Fibroblast of skin of left biceps (primary cell): ENCODE measurements around the gene RPL10.

Experiments used
- DNase-seq, 2 experiments: peaks; one replicate each; pipeline ENCODE4 v3.0.0-alpha.2; 2013; ENCODE audit warnings: low read depth in 2 of 2

The RPL10 gene

GRCh38 chrX:154397888-154398667 is at the start of gene RPL10:
Gene RPL10, plus strand, starts transcription at chrX:154398377. Its CDS starts 143 bp downstream, at chrX:154398520.
- DNase-seq: peak; percentile 92 to 93

- DNase-seq: no peak
These were observed 49.4 kb upstream of the RPL10 start for GRCh38 chrX:154348646-154349358.

- DNase-seq: no peak
These were observed 48.7 kb upstream of the RPL10 start for GRCh38 chrX:154349359-154349935.

DNA sequence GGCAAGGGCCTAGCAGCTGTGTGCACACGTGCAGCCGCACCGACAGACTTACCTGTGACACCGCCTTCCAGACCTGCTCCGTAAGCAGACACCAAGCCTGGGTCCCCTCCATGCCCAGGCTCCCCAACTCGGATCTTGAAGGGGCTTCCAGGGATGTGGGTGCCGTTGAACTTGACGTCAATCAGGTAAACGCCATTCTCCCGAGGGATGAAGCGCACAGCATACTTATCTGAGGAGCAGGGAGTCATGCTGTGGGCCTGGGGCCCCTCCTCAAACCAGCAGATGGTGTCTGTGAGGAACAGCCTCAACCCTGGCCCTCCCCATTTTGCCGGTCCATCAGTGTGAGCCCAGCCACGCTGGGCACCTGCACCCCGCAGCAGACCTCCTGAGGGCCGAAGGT is 48.2 kb upstream of the RPL10 start:
- DNase-seq: no peak

- no peak for DNase-seq
These were observed 47.6 kb upstream of the RPL10 start for GRCh38 chrX:154350429-154351182.

DNA sequence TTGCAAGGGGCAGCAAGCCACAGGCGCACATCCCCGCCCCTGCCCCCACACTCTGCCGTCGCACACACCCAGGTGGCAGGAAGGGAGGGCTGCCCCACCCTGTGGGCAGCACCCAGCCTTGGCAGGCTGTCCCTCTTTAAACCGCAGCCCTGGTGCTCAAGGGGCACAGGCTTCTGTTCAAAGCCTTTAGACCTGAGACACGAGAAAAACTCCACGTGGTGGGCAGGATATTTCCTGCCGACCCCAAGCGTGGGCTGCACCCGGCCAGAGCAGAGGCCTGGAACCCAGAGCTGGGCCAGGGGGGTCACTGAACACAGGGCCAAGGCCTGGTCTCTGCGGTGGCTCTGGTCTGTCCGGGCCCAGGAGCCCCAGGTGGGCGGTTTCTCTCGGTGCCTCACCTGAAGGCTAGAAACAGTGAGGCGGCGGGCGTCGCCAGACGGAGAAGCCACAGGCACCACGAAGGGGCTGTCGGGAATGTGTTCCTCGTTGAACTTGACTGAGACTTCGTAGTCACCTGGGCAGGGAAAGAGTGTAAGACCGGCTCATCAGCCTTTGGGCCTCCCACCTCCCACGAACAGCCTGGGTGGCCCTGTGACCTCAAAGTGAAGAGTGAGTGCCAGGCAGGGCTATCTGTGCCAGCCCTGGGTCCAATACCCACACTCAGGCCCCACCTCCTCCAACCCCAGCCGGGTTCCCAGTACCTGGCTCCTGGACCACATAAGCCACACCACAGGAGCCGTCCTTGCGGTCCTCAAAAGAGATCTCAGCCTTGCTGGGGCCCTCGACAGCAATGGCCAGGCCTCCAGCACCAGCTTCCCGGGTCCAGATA is 46.8 kb upstream of the RPL10 start:
- no peak for DNase-seq

GRCh38 chrX:154352012-154352401 is 46.2 kb upstream of the RPL10 start:
- no peak for DNase-seq

DNA sequence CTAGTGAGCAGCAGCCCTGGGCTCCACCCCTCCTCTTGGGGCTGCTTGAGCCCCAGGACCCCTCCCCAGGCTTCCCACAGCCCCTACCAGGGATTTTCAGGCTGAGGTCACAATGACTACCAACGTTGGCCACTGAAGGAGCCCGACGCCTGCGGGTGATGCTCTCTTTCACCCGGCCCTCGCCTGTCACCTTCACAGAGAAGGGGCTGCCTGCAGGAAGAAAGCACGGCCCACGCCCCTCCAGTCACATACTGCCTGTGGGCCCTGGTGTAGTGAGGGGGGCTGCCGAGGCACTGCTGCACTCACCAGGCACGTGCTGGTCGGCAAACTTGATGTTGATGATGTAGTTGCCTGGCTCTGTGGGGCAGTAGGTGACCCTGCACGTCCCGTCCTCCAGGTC is 45.7 kb upstream of the RPL10 start:
- no peak for DNase-seq

GRCh38 chrX:154353172-154353843 is 44.9 kb upstream of the RPL10 start:
- no peak for DNase-seq

DNA sequence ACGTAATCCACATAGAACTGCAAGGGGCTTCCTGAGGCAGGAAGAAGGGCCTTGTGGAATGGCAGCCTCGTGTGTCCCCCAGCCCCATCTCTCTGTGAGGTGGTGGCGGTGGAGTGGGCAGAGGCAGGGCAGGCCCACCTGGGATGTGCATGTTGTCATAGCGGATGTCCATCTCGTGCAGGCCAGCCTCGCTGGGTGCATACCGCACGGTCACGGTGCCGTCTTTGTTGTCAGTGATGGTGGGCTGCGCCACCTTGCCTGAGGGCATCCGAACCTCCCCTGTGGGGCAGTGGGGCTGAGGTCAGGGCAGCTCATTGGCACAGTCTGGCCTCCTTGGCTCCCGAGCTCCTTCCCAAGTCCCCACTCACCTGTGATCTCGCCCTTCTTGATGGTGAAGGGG is 44.2 kb upstream of the RPL10 start:
- DNase-seq: no peak

- no peak for DNase-seq
These were observed 43.7 kb upstream of the RPL10 start for GRCh38 chrX:154354516-154354915.

DNA sequence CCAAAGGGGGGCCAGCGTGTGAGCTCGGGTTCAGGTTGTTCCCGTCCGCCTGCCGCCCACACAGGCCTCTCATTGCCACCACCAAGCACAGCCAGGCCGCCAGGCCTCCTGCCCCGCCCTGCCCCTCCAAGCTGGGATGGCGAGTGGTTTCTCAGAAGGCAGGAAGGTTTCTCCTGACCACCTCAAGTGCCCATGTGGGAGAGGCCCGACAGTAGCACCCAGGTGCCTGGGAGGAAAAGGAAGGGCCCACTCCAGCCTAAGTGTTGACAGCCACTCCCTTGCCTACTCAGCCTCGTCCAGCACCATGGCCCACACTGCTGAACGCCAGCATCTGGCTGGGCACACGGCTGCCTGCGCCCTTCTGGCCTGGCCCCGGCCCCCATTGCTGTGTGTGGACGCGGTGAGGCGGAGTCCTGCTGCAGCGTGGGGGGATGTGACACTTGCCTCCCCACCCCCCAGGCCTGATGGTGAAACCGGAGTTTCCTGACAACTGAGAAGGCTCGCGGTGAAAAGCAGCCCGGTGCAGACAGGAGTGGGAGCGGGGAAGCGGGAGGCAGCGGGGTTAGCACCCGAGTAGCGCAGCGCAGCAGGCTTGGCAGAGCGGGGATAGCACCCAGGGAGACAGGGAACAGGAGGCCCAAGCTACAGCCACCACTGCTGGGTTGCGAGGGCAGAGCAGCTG is 42.9 kb upstream of the RPL10 start:
- DNase-seq: no peak

- no peak for DNase-seq
These were observed 42.4 kb upstream of the RPL10 start for GRCh38 chrX:154355776-154356140.

DNA sequence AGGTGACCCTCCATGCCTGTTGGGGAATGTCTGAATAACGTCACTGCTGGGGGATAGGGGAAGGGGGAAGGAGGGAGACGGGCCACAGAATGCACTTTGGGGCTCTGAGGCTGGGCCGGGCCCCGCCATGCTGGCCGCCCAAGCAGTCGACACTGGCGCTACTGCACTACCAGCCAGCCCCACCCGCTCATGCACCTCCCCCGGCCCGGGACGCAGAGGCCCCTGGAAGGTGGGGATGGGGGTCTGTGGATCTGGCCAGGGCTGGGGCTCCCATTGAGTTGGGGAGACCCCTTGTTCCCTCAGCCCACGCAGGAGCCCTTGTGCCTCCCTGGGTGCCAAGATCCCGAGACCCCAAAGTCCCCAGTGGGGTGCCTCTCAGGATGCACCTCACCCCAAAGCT is 41.6 kb upstream of the RPL10 start:
- no peak for DNase-seq

- DNase-seq: no peak
These were observed 41.0 kb upstream of the RPL10 start for GRCh38 chrX:154357205-154357604.

DNA sequence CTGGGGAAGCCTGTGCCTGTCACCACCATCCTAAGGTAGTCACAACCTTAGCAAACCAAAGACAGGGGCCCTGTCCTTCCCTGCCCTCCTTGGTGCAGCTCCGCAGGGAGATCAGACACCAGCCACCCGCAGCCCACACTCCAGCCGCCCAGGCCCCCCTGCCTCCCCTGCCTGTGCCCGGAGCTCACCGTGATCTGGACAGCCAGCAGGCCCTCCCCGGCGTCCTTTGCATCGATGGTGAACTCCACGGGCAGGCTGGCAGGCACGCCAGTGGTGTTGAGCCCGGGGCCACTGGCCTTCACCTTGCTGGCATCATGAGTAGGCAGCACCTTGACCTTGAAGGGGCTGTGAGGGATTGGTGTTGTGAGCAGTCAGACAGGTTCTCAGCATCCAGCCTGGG is 40.2 kb upstream of the RPL10 start:
- no peak for DNase-seq

DNA sequence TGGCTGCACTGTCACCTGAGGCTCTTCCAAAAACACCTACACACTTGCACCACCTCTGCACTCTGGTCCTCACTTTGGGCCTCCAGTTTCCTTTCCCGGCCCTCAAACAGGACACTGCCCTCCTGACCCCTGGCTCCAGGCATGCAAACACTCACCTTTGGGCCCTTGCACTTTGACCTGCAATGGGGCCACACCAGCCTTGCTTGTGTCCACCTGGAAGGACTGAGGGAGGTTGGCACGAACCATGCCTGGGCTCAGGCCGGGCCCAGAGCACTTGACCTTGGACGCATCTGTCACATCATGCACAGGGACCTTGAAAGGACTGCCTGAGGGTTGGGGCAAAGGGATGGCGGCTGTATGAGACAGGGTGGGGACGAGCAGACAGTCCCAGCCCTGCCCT is 39.3 kb upstream of the RPL10 start:
- no peak for DNase-seq

DNA sequence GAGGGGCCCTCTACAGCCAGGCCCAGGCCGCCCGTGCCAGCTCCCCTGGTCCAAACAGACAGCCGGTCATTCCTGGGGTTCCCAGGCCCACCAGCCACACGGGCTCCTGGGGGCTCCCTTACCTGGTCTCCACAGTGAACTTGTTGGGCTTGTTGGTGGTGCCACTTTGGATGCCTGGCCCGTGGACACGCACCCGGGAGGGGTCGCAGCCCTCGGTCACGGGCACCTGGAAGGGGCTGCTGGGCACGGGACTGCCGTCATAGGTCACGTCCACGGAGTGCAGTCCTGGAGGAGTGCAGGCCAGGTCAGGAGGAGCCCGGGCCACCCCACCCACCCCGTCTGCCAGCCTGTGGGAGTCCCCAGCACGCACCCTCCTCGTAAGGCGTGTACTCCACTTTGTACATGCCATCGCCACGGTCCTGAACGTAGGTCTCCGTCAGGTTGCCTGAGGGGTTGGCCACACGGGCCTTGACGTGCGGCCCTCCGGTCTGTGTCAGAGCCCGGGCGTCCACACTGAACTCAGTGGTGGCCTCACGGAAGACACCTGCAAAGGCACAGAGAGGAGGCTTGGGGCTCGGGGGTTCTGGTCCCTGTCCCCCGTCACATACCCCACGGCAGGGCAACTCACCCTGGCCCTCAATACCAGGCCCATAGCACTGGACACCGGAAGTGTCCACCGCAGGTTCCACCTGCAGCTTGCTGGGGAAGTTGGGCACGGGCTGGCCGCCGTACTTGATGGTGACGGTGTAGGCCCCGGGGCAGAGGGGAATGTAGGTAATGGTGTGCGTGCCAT is 38.6 kb upstream of the RPL10 start:
- DNase-seq: no peak

DNA sequence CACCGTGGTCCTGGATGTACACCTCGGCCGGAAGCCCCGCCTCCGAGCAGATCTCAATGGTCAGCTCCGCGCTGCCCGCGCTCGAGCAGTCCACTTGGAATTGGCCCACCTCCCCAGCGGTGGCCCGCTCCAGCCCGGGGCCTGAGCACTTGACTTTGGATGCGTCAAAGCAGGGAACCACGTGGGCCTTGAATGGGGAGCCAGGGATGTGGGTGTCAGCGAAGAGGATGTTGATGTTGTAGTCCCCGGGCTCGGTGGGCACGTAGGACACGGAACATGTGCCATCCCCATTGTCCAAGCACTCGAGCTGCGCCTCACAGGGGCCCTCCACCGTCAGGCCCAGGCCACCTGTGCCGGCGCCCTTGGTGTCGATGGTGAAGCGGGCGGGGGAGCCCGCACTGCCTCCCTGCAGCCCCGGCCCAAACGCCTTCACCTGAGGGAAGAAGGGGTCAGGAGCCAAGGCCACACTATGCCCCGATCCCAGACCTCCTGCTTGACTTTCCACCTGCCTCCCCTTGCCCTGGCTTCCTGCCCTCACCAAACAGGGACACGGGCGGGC is 37.9 kb upstream of the RPL10 start:
- no peak for DNase-seq
